Trophoblast cell (in vitro differentiated cells and primary cell): Measurements from ENCODE around the gene NEMP1.
A peak's percentile ranks its signal among the peaks of the same experiment; 100 is the strongest.

Source experiments
- DNase-seq, 2 donors: peaks; one replicate each; pipeline ENCODE4 v3.0.0-alpha.2; 2016
- H2AFZ ChIP-seq: 2 replicates; pipeline ENCODE4 v1.6.1; 2013; ENCODE audit warnings: low read length, moderate library complexity, mild to moderate bottlenecking; ENCODE audit not compliant: insufficient read depth, poor library complexity
- H2AK5ac ChIP-seq: 2 replicates; pipeline ENCODE4 v1.6.1; 2013; ENCODE audit warnings: mild to moderate bottlenecking, low read length
- H2BK120ac ChIP-seq: 2 replicates; pipeline ENCODE4 v1.6.1; 2013; ENCODE audit warnings: low read length, mild to moderate bottlenecking, moderate library complexity; ENCODE audit not compliant: insufficient read depth, poor library complexity
- H2BK12ac ChIP-seq: 2 replicates; pipeline ENCODE4 v1.6.1; 2013; ENCODE audit warnings: mild to moderate bottlenecking, low read length, moderate library complexity
- H2BK5ac ChIP-seq: 2 replicates; pipeline ENCODE4 v1.6.1; 2013; ENCODE audit warnings: low read length, low read depth, moderate library complexity, mild to moderate bottlenecking; ENCODE audit not compliant: poor library complexity
- H3K14ac ChIP-seq: 2 replicates; pipeline ENCODE4 v1.6.1; 2013; ENCODE audit warnings: mild to moderate bottlenecking, low read length
- H3K18ac ChIP-seq: 2 replicates; pipeline ENCODE4 v1.6.1; 2013; ENCODE audit warnings: mild to moderate bottlenecking, low read length
- H3K23ac ChIP-seq: 2 replicates; pipeline ENCODE4 v1.6.1; 2013; ENCODE audit warnings: low read length
- H3K27ac ChIP-seq: 2 replicates; pipeline ENCODE4 v1.5.1; 2013; ENCODE audit warnings: low read depth, mild to moderate bottlenecking, inconsistent platforms, low read length, moderate library complexity
- H3K27me3 ChIP-seq: 2 replicates; pipeline ENCODE4 v1.6.1; 2013; ENCODE audit warnings: inconsistent platforms, mild to moderate bottlenecking, low read length, moderate library complexity; ENCODE audit not compliant: insufficient read depth
- H3K36me3 ChIP-seq, 2 experiments: 1 replicate in 1 of 2; 2 replicates in 1 of 2; pipeline ENCODE4 v1.6.1; 2013; ENCODE audit warnings: low read length in 2 of 2, mild to moderate bottlenecking in 2 of 2, moderate library complexity in 1 of 2; ENCODE audit not compliant: insufficient read depth in 2 of 2, control insufficient read depth in 1 of 2
- H3K4ac ChIP-seq: 2 replicates; pipeline ENCODE4 v1.6.1; 2013; ENCODE audit warnings: low read depth, mild to moderate bottlenecking, low read length, moderate library complexity
- H3K4me1 ChIP-seq, 2 experiments: 1 replicate in 1 of 2; 2 replicates in 1 of 2; pipeline ENCODE4 v1.6.1; 2013; ENCODE audit warnings: low read length in 2 of 2, mild to moderate bottlenecking in 2 of 2, moderate library complexity in 1 of 2; ENCODE audit not compliant: insufficient read depth in 2 of 2, control insufficient read depth in 1 of 2
- H3K4me2 ChIP-seq: 2 replicates; pipeline ENCODE4 v1.6.1; 2013; ENCODE audit warnings: inconsistent platforms, mild to moderate bottlenecking, low read length, moderate library complexity
- H3K4me3 ChIP-seq: 2 replicates; pipeline ENCODE4 v1.5.1; 2013; ENCODE audit warnings: mild to moderate bottlenecking, low read depth, low read length, inconsistent platforms
- H3K79me1 ChIP-seq: one replicate; pipeline ENCODE4 v1.6.1; 2013; ENCODE audit warnings: low read length
- H3K79me2 ChIP-seq: 2 replicates; pipeline ENCODE4 v1.6.1; 2013; ENCODE audit warnings: low read length, mild to moderate bottlenecking; ENCODE audit not compliant: control insufficient read depth, insufficient read depth, poor library complexity
- H3K9ac ChIP-seq: 2 replicates; pipeline ENCODE4 v1.6.1; 2013; ENCODE audit warnings: mild to moderate bottlenecking, low read length
- H3K9me3 ChIP-seq: 2 replicates; pipeline ENCODE4 v1.6.1; 2013; ENCODE audit warnings: low read depth, mild to moderate bottlenecking, control low read depth, inconsistent platforms, low read length; ENCODE audit not compliant: insufficient read depth
- H4K12ac ChIP-seq: 2 replicates; pipeline ENCODE4 v1.6.1; 2013; ENCODE audit warnings: low read depth, mild to moderate bottlenecking, low read length, moderate library complexity
- H4K8ac ChIP-seq: 2 replicates; pipeline ENCODE4 v1.6.1; 2013; ENCODE audit warnings: low read depth, mild to moderate bottlenecking, low read length, moderate library complexity
- H4K91ac ChIP-seq: one replicate; pipeline ENCODE4 v1.6.1; 2013; ENCODE audit warnings: low read depth, mild to moderate bottlenecking, low read length, moderate library complexity
- WGBS: extraction: QIAGEN DNeasy Blood & Tissue Kit; methylation state at CpG from one replicate; pipeline ENCODE4 v1.1.7; 2013; ENCODE audit warnings: missing lambda C conversion rate; ENCODE audit not compliant: insufficient read length, insufficient coverage; ENCODE audit errors: extremely low coverage; 5-methylcytosine and 5-hydroxymethylcytosine counted together

NEMP1 gene

GRCh38 chr12:57009949-57010626 is 68.5 kb downstream of the NEMP1 start:
- WGBS, result no CpG with 5 or more reads among the region's 5 CpGs
- H3K14ac ChIP-seq, result no peak overlapping the region

GRCh38 chr12:57008178-57008577 is 70.4 kb downstream of the NEMP1 start:
- Histone ChIP-seq H4K12ac (no peak overlapping the region), H3K79me1 (peaks cover 5% of the 10 kb centered on the region), H2AK5ac (no peak overlapping the region), H3K27me3 (no peaks in the 10 kb centered on the region), H4K8ac (no peak overlapping the region), H3K18ac (no peak overlapping the region), H3K4me1 (peaks cover 4 to 5% of the 10 kb centered on the region in 2 experiments), H3K9ac (no peak overlapping the region), H3K9me3 (no peaks in the 10 kb centered on the region), H2BK120ac (no peak overlapping the region), H2BK5ac (no peak overlapping the region), H2BK12ac (no peak overlapping the region), H3K4me2 (no peak overlapping the region), H3K23ac (no peak overlapping the region), H4K91ac (no peak overlapping the region), H2AFZ (no peak overlapping the region), H3K79me2 (peaks cover 6% of the 10 kb centered on the region), H3K14ac (no peak overlapping the region), H3K4ac (no peak overlapping the region), H3K4me3 (no peak overlapping the region), H3K27ac (no peak overlapping the region), H3K36me3 (peaks cover 15 to 16% of the 10 kb centered on the region in 2 experiments)
- DNase-seq, result peak in 1 of 2 donors; percentile 81

More at GRCh38 chr12:57009949-57010626, 68.5 kb downstream of the NEMP1 start:
- Histone ChIP-seq H3K79me1 (peaks cover 5% of the 10 kb centered on the region), H3K23ac (no peak overlapping the region), H2BK5ac (no peak overlapping the region), H3K4me3 (no peak overlapping the region), H4K91ac (no peak overlapping the region), H4K8ac (no peak overlapping the region), H3K36me3 (no peaks in the 10 kb centered on the region), H3K27me3 (no peaks in the 10 kb centered on the region), H2AFZ (no peak overlapping the region), H2BK12ac (no peak overlapping the region), H3K79me2 (peaks cover 6% of the 10 kb centered on the region), H2BK120ac (no peak overlapping the region), H3K9ac (no peak overlapping the region), H3K4ac (no peak overlapping the region), H3K18ac (no peak overlapping the region), H3K4me2 (no peak overlapping the region), H3K27ac (no peak overlapping the region), H4K12ac (no peak overlapping the region), H3K9me3 (no peaks in the 10 kb centered on the region), H3K4me1 (peaks cover 4 to 5% of the 10 kb centered on the region in 2 experiments), H2AK5ac (no peak overlapping the region)
- no peak for DNase-seq

- Histone ChIP-seq H3K14ac (no peak overlapping the region), H3K18ac (no peak overlapping the region), H2BK5ac (no peak overlapping the region), H3K9me3 (no peaks in the 10 kb centered on the region), H3K4me1 (peaks cover 7 to 10% of the 10 kb centered on the region in 2 experiments), H3K4me2 (peak overlapping the region; percentile 47), H4K8ac (peak overlapping the region; percentile 6), H3K4ac (no peak overlapping the region), H3K23ac (no peak overlapping the region), H3K27ac (no peak overlapping the region), H2AFZ (peak overlapping the region; percentile 59), H3K4me3 (no peak overlapping the region), H3K79me2 (peaks cover 6% of the 10 kb centered on the region), H3K27me3 (no peaks in the 10 kb centered on the region), H2BK12ac (no peak overlapping the region), H2AK5ac (no peak overlapping the region), H4K91ac (no peak overlapping the region), H2BK120ac (no peak overlapping the region), H3K9ac (no peak overlapping the region), H3K36me3 (peaks cover 23 to 27% of the 10 kb centered on the region in 2 experiments), H4K12ac (no peak overlapping the region), H3K79me1 (peaks cover 5% of the 10 kb centered on the region)
- DNase-seq, result no peak
- 100% methylated on average over 1 of the region's 10 CpGs for WGBS
Measured at GRCh38 chr12:57006809-57007475, 71.6 kb downstream of the NEMP1 start.

- H3K27ac ChIP-seq, result no peak within 1 kb of the TSS
- H3K36me3 ChIP-seq, result peaks cover 26 to 30% of the 10 kb centered on the region in 2 experiments
- peak in 1 of 2 donors; percentile 56 for DNase-seq
- peak within 1 kb of the TSS; percentile 96 for H4K8ac ChIP-seq
- no peak within 1 kb of the TSS for H3K23ac ChIP-seq
- peak within 1 kb of the TSS; percentile 81 for H4K12ac ChIP-seq
- H3K18ac ChIP-seq, result peak within 1 kb of the TSS; percentile 78
- peak within 1 kb of the TSS; percentile 96 for H3K9ac ChIP-seq
- H2AK5ac ChIP-seq, result peak within 1 kb of the TSS; percentile 39
- H2BK5ac ChIP-seq, result no peak within 1 kb of the TSS
- H2BK12ac ChIP-seq, result no peak within 1 kb of the TSS
- no peaks in the 10 kb centered on the region for H3K9me3 ChIP-seq
- peak within 1 kb of the TSS; percentile 72 for H3K4me2 ChIP-seq
- H2AFZ ChIP-seq, result peak within 1 kb of the TSS; percentile 96
- H3K4me3 ChIP-seq, result peak within 1 kb of the TSS; percentile 95
- peaks cover 5% of the 10 kb centered on the region for H3K79me1 ChIP-seq
- H3K14ac ChIP-seq, result peak within 1 kb of the TSS; percentile 89
- H3K79me2 ChIP-seq, result peaks cover 6% of the 10 kb centered on the region
- WGBS, result no CpG with 5 or more reads among the region's 94 CpGs
- H3K27me3 ChIP-seq, result no peaks in the 10 kb centered on the region
- H4K91ac ChIP-seq, result peak within 1 kb of the TSS; percentile 89
- H3K4me1 ChIP-seq, result peaks cover 11 to 13% of the 10 kb centered on the region in 2 experiments
- H3K4ac ChIP-seq, result peak within 1 kb of the TSS; percentile 90
- H2BK120ac ChIP-seq, result peak within 1 kb of the TSS; percentile 65
Measured at GRCh38 chr12:57005980-57006808, 72.4 kb downstream of the NEMP1 start, which contains the start of gene ZBTB39. Gene ZBTB39 (minus strand): TSS chr12:57006546. CDS start chr12:57004917, 1,629 bp downstream.
